Measurements from ENCODE around the gene DYRK2. TPM values are rescaled to one million over a fixed set of nuclear protein-coding genes. Genes with fewer than 3 reads are reported as not detected.

DYRK2 gene
- total RNA-seq, 1 experiment from 2014 or later, result 21.9 TPM

- H3K9me3 ChIP-seq (replicated peaks), result no peaks in the 10 kb centered on the region; the same call in 1 of the 2 replicates
- peaks cover 44% of the 10 kb centered on the region for H3K36me3 ChIP-seq
- peaks cover 29% of the 10 kb centered on the region for H3K4me1 ChIP-seq (replicated peaks)
- H3K27ac ChIP-seq, result peak overlapping the region; percentile 77
- peak; percentile 33 to 51 for DNase-seq (ENCODE audit: low read depth in 1 of 2, low spot score in 2 of 2)
- no peaks in the 10 kb centered on the region for H3K27me3 ChIP-seq (replicated peaks)
- peak overlapping the region; percentile 99 for H3K4me3 ChIP-seq
These were observed 1.2 kb downstream of the DYRK2 start for GRCh38 chr12:67649570-67650387.

- peak in 1 of 2 experiments; percentile 17 for DNase-seq (ENCODE audit: low read depth in 1 of 2, low spot score in 2 of 2)
- H3K4me1 ChIP-seq (replicated peaks), result peaks cover 29% of the 10 kb centered on the region
These were observed 2.0 kb downstream of the DYRK2 start for GRCh38 chr12:67650388-67651131.

GRCh38 chr12:67651132-67651695 lies 2.7 kb downstream of the DYRK2 start:
- no peak for DNase-seq (ENCODE audit: low read depth in 1 of 2, low spot score in 2 of 2)
- Histone ChIP-seq H3K9me3 (replicated peaks) (no peaks in the 10 kb centered on the region; the same call in 1 of the 2 replicates), H3K4me3 (peak overlapping the region; percentile 99), H3K27me3 (replicated peaks) (no peaks in the 10 kb centered on the region), H3K27ac (no peak overlapping the region), H3K36me3 (peaks cover 44% of the 10 kb centered on the region), H3K4me1 (replicated peaks) (peaks cover 25% of the 10 kb centered on the region)

More at GRCh38 chr12:67650388-67651131, 2.0 kb downstream of the DYRK2 start:
- Histone ChIP-seq H3K27ac (peak overlapping the region; percentile 77; the same call in 1 of the 2 replicates), H3K36me3 (peaks cover 44% of the 10 kb centered on the region), H3K4me3 (peak overlapping the region; percentile 99), H3K27me3 (replicated peaks) (no peaks in the 10 kb centered on the region), H3K9me3 (replicated peaks) (no peaks in the 10 kb centered on the region; the same call in 1 of the 2 replicates)

- Histone ChIP-seq H3K36me3 (peaks cover 63% of the 10 kb centered on the region), H3K27ac (no peak overlapping the region), H3K9me3 (replicated peaks) (no peaks in the 10 kb centered on the region), H3K4me1 (replicated peaks) (peaks cover 13% of the 10 kb centered on the region), H3K27me3 (replicated peaks) (no peaks in the 10 kb centered on the region), H3K4me3 (no peak overlapping the region)
- no peak for DNase-seq (ENCODE audit: low read depth in 1 of 2, low spot score in 2 of 2)
These were observed 7.3 kb downstream of the DYRK2 start for GRCh38 chr12:67655829-67656228.

GRCh38 chr12:67656251-67656650 lies 7.7 kb downstream of the DYRK2 start:
- Histone ChIP-seq H3K4me3 (no peak overlapping the region), H3K4me1 (replicated peaks) (peaks cover 13% of the 10 kb centered on the region), H3K27me3 (replicated peaks) (no peaks in the 10 kb centered on the region), H3K27ac (no peak overlapping the region), H3K36me3 (peaks cover 59% of the 10 kb centered on the region), H3K9me3 (replicated peaks) (no peaks in the 10 kb centered on the region)
- DNase-seq (ENCODE audit: low read depth in 1 of 2, low spot score in 2 of 2), result no peak

GRCh38 chr12:67658486-67658885 lies 9.9 kb downstream of the DYRK2 start:
- Histone ChIP-seq H3K36me3 (peaks cover 55% of the 10 kb centered on the region), H3K9me3 (replicated peaks) (no peaks in the 10 kb centered on the region), H3K27ac (no peak overlapping the region), H3K27me3 (replicated peaks) (no peaks in the 10 kb centered on the region), H3K4me1 (replicated peaks) (peaks cover 29% of the 10 kb centered on the region), H3K4me3 (no peak overlapping the region)
- no peak for DNase-seq (ENCODE audit: low read depth in 1 of 2, low spot score in 2 of 2)

GRCh38 chr12:67659292-67659691 lies 10.7 kb downstream of the DYRK2 start:
- DNase-seq (ENCODE audit: low read depth in 1 of 2, low spot score in 2 of 2), result no peak
- Histone ChIP-seq H3K9me3 (replicated peaks) (no peaks in the 10 kb centered on the region), H3K4me1 (replicated peaks) (peaks cover 34% of the 10 kb centered on the region), H3K4me3 (no peak overlapping the region), H3K27ac (no peak overlapping the region), H3K36me3 (peaks cover 47% of the 10 kb centered on the region), H3K27me3 (replicated peaks) (no peaks in the 10 kb centered on the region)

GRCh38 chr12:67661311-67662021 lies 12.9 kb downstream of the DYRK2 start:
- Histone ChIP-seq H3K9me3 (replicated peaks) (no peaks in the 10 kb centered on the region), H3K27me3 (replicated peaks) (no peaks in the 10 kb centered on the region), H3K36me3 (peaks cover 48% of the 10 kb centered on the region), H3K4me3 (no peak overlapping the region), H3K4me1 (replicated peaks) (peaks cover 38% of the 10 kb centered on the region), H3K27ac (no peak overlapping the region)
- DNase-seq (ENCODE audit: low read depth in 1 of 2, low spot score in 2 of 2), result peak in 1 of 2 experiments; percentile 56

- no peak overlapping the region for H3K4me3 ChIP-seq
- peak overlapping the region; percentile 6 for H3K27ac ChIP-seq
- peaks cover 38% of the 10 kb centered on the region for H3K4me1 ChIP-seq (replicated peaks)
- H3K27me3 ChIP-seq (replicated peaks), result no peaks in the 10 kb centered on the region
- H3K36me3 ChIP-seq, result peaks cover 33% of the 10 kb centered on the region
- no peaks in the 10 kb centered on the region for H3K9me3 ChIP-seq (replicated peaks)
- DNase-seq (ENCODE audit: low read depth in 1 of 2, low spot score in 2 of 2), result peak; percentile 45 to 69
These were observed 14.5 kb downstream of the DYRK2 start for GRCh38 chr12:67662910-67663538.

GRCh38 chr12:67664171-67664570 lies 15.6 kb downstream of the DYRK2 start:
- Histone ChIP-seq H3K9me3 (replicated peaks) (no peaks in the 10 kb centered on the region), H3K36me3 (peaks cover 21% of the 10 kb centered on the region), H3K4me3 (no peak overlapping the region), H3K4me1 (replicated peaks) (peaks cover 39% of the 10 kb centered on the region), H3K27ac (no peak overlapping the region), H3K27me3 (replicated peaks) (no peaks in the 10 kb centered on the region)
- no peak for DNase-seq (ENCODE audit: low read depth in 1 of 2, low spot score in 2 of 2)

- H3K4me1 ChIP-seq (replicated peaks), result peaks cover 52% of the 10 kb centered on the region
- no peak overlapping the region for H3K4me3 ChIP-seq
- H3K27ac ChIP-seq, result no peak overlapping the region
- peaks cover 12% of the 10 kb centered on the region for H3K36me3 ChIP-seq
- no peaks in the 10 kb centered on the region for H3K27me3 ChIP-seq (replicated peaks)
- no peaks in the 10 kb centered on the region for H3K9me3 ChIP-seq (replicated peaks)
- no peak for DNase-seq (ENCODE audit: low read depth in 1 of 2, low spot score in 2 of 2)
These were observed 17.1 kb downstream of the DYRK2 start for GRCh38 chr12:67665679-67666078.

GRCh38 chr12:67666605-67667004 lies 18.1 kb downstream of the DYRK2 start:
- Histone ChIP-seq H3K27ac (no peak overlapping the region), H3K27me3 (replicated peaks) (no peaks in the 10 kb centered on the region), H3K9me3 (replicated peaks) (no peaks in the 10 kb centered on the region), H3K4me3 (no peak overlapping the region), H3K36me3 (peaks cover 10% of the 10 kb centered on the region), H3K4me1 (replicated peaks) (peaks cover 48% of the 10 kb centered on the region)
- DNase-seq (ENCODE audit: low read depth in 1 of 2, low spot score in 2 of 2), result no peak
